ENCODE measurements around the gene AKR1C1. TPM values are rescaled to one million over a fixed set of nuclear protein-coding genes. Genes with fewer than 3 reads are reported as not detected.
"Not testable (repeated sequence)": the region's sequence is repeated elsewhere in the genome, so short reads cannot be mapped to it uniquely, and the experiment has no call there.

AKR1C1 gene
- total and polyA plus RNA-seq, 5 donors, result 51.5 to 176 (median 143) TPM

DNA sequence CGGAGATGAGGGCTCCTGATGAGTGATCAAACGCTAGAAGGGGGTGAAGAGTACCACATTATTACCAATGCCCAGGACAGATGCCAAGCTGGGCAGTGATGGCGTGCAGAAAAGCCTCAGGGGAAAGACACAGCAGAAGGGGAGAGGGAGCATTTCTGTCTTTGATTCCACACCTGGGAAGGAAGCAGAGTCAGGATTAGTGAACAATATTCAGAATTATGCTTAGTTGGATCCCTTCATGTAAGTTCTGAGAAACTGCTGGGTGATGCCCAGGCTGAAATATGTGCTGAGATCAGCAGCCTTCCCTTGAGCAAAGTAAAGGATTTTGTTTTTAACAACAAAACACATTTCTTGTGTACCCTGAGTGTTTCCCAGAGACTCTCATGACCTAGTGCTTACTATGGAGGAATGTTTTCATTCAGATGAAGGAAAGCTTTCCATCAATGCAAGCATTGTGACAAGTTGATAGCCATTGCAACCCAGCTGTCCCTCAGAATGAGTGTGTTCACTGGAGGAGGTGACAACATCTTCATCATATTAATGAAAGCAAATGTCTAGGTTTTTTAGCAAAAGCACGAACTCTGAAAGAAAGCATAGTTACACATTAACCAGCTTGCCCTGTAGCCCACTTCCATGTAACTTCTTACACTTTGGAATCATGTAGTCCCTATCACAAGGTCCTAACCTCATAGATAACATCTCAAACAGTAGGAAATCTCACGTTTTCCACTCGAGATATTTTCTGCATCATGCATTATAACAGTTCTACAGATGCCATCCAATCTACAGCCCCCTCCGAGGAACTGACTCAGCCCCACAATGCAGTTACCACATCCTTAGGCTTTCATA lies 23.8 kb upstream of the AKR1C1 start:
- Histone ChIP-seq H3K9me3 (ENCODE audit: control insufficient read depth, low read length) (no peaks in the 10 kb centered on the region), H3K4me1 (ENCODE audit: control insufficient read depth, insufficient read depth, low read length) (no peaks in the 10 kb centered on the region), H3K4me3 (ENCODE audit: low read length) (no peak overlapping the region), H3K27me3 (ENCODE audit: control insufficient read depth, insufficient read depth) (no peaks in the 10 kb centered on the region), H3K27ac (ENCODE audit: low read length) (no peak overlapping the region)
- 74% methylated on average over 7 of the region's 7 CpGs for WGBS
- no peak for DNase-seq
- intact Hi-C loops (cut with DNase I), result no loop called here
- ATAC-seq, result peak in 1 of 2 donors; percentile 57

DNA sequence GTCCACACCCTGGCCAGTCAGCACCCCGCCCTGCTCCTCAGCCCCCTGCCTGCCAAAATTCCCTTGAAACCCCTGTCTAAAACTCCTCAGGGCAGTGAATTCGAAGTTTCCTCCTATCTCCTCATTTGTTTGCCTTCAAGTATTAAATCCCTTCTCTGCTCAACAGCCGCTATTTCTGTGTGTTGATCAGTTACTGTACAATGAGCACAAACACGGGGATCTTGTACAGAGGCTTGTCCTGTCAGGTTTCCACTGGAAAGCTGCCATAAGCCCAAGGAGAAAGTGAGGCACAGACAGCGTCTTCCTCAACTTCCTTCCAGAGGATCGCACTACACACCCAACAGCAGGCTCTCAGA lies 23.2 kb upstream of the AKR1C1 start:
- H3K4me3 ChIP-seq (ENCODE audit: low read length); H3K27me3 ChIP-seq (ENCODE audit: control insufficient read depth, insufficient read depth); H3K4me1 ChIP-seq (ENCODE audit: control insufficient read depth, insufficient read depth, low read length); H3K27ac ChIP-seq (ENCODE audit: low read length); DNase-seq; H3K9me3 ChIP-seq (ENCODE audit: control insufficient read depth, low read length); ATAC-seq; intact Hi-C loops (cut with DNase I): not testable (repeated sequence)
- 86% methylated on average over 6 of the region's 6 CpGs for WGBS

DNA sequence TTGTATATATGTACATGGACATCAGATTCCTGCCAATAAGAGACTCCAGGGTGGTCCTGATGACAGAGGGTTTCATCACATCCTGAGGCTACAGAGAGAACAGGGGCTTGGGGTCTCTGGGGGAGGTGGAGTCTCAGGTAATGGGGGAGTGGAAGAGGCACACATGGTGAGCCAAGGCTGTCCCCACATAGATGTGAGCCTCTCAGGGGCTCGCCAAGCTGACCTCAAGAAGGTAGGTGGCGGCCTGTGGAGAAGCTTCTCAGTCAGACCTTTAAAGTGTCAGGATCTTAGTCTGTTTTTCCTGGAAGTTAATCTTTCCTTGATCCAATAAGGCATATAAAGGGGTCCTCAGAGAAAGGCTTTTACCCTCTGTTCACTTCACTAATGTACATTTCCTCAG lies 22.3 kb upstream of the AKR1C1 start:
- intact Hi-C loops (cut with DNase I); H3K4me3 ChIP-seq (ENCODE audit: low read length): not testable (repeated sequence)
- WGBS, result 99% methylated on average over 2 of the region's 2 CpGs

DNA sequence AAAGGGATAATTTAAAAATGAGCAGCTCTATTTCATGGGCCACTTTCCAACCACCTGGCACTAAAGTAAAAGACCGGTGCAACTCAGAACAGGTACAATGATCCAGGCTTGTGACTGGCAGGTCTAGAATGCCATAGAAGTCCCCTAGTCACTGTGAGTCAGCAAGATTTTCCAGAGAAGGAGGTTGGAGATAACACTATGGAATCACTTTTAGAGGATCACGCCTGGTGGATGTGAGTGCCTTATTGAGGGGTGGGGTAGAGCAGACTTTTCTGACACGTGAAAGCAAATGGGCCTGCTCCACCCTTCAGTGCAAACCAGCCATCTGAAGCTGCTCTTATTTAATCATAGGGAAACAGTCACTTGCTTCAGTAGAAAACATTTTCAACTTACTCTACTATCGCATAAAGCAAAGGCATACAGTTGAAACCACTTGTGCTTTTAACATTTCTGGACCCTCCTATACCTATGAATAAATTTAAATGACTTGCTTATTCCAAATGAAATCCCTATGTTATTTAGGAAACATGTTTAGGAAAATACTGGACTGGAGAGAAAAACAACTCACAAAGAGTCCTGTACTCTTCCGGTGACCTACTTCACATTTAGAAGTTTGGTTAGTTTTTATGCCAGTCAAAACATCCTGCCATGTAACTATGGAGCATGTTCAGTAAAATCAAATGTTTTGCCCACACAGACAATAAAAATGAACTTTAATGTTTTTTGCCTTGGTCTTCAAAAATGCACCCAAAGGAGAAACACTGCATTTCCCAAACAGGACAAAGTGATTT lies 21.5 kb upstream of the AKR1C1 start:
- Histone ChIP-seq H3K27ac (ENCODE audit: low read length) (peak overlapping the region; percentile 39), H3K4me1 (ENCODE audit: control insufficient read depth, insufficient read depth, low read length) (no peaks in the 10 kb centered on the region), H3K27me3 (ENCODE audit: control insufficient read depth, insufficient read depth) (no peaks in the 10 kb centered on the region), H3K9me3 (ENCODE audit: control insufficient read depth, low read length) (no peaks in the 10 kb centered on the region), H3K4me3 (ENCODE audit: low read length) (no peak overlapping the region)
- ATAC-seq (peak; percentile 45 to 75), DNase-seq (no peak)
- WGBS, result 67% methylated on average over 5 of the region's 5 CpGs
- intact Hi-C loops (cut with DNase I), result no loop called here

More for the DNA sequence above, 22.3 kb upstream of the AKR1C1 start:
- H3K27ac ChIP-seq (ENCODE audit: low read length); DNase-seq; ATAC-seq; H3K4me1 ChIP-seq (ENCODE audit: control insufficient read depth, insufficient read depth, low read length); H3K9me3 ChIP-seq (ENCODE audit: control insufficient read depth, low read length); H3K27me3 ChIP-seq (ENCODE audit: control insufficient read depth, insufficient read depth): not testable (repeated sequence)

- intact Hi-C loops (cut with DNase I); H3K4me1 ChIP-seq (ENCODE audit: control insufficient read depth, insufficient read depth, low read length); H3K4me3 ChIP-seq (ENCODE audit: low read length); H3K27me3 ChIP-seq (ENCODE audit: control insufficient read depth, insufficient read depth); H3K9me3 ChIP-seq (ENCODE audit: control insufficient read depth, low read length): not testable (repeated sequence)
- ATAC-seq (peak; percentile 74 to 79), DNase-seq (peak; percentile 40 to 76 (median 58))
- H3K27ac ChIP-seq (ENCODE audit: low read length), result peak overlapping the region; percentile 69
- WGBS, result 55% methylated on average over 2 of the region's 2 CpGs
Measured at GRCh38 chr10:4942931-4943330, 20.3 kb upstream of the AKR1C1 start.

- peak overlapping the region; percentile 69 for H3K27ac ChIP-seq (ENCODE audit: low read length)
- H3K27me3 ChIP-seq (ENCODE audit: control insufficient read depth, insufficient read depth); DNase-seq; H3K9me3 ChIP-seq (ENCODE audit: control insufficient read depth, low read length); intact Hi-C loops (cut with DNase I); H3K4me1 ChIP-seq (ENCODE audit: control insufficient read depth, insufficient read depth, low read length); H3K4me3 ChIP-seq (ENCODE audit: low read length); ATAC-seq: not testable (repeated sequence)
Measured at GRCh38 chr10:4943416-4943815, 19.8 kb upstream of the AKR1C1 start.

GRCh38 chr10:4943821-4944220 lies 19.4 kb upstream of the AKR1C1 start:
- ATAC-seq, result no peak
- intact Hi-C loops (cut with DNase I), result no loop called here
- H3K4me1 ChIP-seq (ENCODE audit: control insufficient read depth, insufficient read depth, low read length), result no peaks in the 10 kb centered on the region

GRCh38 chr10:4944841-4945240 lies 18.4 kb upstream of the AKR1C1 start:
- Histone ChIP-seq H3K4me3 (ENCODE audit: low read length) (no peak overlapping the region), H3K9me3 (ENCODE audit: control insufficient read depth, low read length) (no peaks in the 10 kb centered on the region), H3K27me3 (ENCODE audit: control insufficient read depth, insufficient read depth) (no peaks in the 10 kb centered on the region), H3K4me1 (ENCODE audit: control insufficient read depth, insufficient read depth, low read length) (no peaks in the 10 kb centered on the region), H3K27ac (ENCODE audit: low read length) (peak overlapping the region; percentile 4)
- no peak for ATAC-seq
- WGBS, result 100% methylated on average over 1 of the region's 1 CpG
- DNase-seq, result no peak
- intact Hi-C loops (cut with DNase I), result loop anchor here in 1 of 4 donors (5.0 kb wide), 1 partner anchor 93 kb away; no protein-coding TSS in a partner anchor

More at GRCh38 chr10:4943821-4944220, 19.4 kb upstream of the AKR1C1 start:
- Histone ChIP-seq H3K27me3 (ENCODE audit: control insufficient read depth, insufficient read depth) (no peaks in the 10 kb centered on the region), H3K27ac (ENCODE audit: low read length) (no peak overlapping the region), H3K4me3 (ENCODE audit: low read length) (no peak overlapping the region), H3K9me3 (ENCODE audit: control insufficient read depth, low read length) (no peaks in the 10 kb centered on the region)
- WGBS, result 67% methylated on average over 2 of the region's 2 CpGs
- DNase-seq, result no peak

DNA sequence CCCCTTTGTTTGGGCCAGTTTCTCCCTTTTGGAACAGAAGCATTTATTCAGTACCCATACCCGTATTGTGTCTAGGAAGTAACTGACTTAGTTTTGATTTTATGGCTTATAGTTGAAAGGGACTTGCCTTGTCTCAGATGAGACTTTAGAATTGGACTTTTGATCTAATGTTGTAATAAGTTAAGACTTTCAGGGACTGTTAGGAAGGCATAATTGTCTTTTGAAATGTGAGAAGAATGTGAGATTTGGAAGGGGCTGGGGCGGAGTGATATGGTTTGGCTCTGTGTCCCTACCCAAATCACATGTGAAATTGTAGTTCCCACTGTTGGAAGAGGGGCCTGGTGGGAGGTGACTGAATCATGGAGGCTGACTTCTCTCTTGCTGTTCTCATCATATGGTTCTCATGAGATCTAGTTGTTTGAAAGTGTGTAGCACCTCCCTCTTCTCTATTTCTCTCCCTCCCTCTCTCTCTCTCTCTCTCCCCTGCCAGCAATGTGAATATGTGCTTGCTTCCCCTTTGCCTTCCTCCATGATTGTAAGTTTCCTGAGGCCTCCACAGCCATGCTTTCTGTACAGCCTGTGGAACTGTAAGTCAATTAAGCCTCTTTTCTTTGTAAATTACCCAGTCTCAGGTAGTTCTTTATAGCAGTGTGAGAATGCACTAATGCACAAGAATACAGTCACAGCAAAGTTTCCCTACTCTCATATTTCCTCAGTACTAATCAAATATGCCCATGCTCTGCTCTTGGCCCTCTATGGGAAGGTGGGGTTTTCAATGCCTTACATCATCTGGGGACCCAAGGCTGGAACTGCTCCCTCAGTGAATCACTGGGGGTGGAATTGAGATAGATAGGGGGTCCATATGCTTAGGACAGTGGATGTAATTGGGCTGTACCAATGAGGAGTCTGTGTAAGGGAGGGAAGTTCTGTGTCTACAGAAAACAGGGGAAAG lies 17.2 kb upstream of the AKR1C1 start:
- WGBS, result 94% methylated on average over 2 of the region's 2 CpGs
- H3K9me3 ChIP-seq (ENCODE audit: control insufficient read depth, low read length), result no peaks in the 10 kb centered on the region
- no peak overlapping the region for H3K4me3 ChIP-seq (ENCODE audit: low read length)
- H3K4me1 ChIP-seq (ENCODE audit: control insufficient read depth, insufficient read depth, low read length), result no peaks in the 10 kb centered on the region
- ATAC-seq (no peak), DNase-seq (no peak)
- no peaks in the 10 kb centered on the region for H3K27me3 ChIP-seq (ENCODE audit: control insufficient read depth, insufficient read depth)
- intact Hi-C loops (cut with DNase I), result loop anchor here in 1 of 4 donors (5.0 kb wide), 1 partner anchor 94 kb away; no protein-coding TSS in a partner anchor
- no peak overlapping the region for H3K27ac ChIP-seq (ENCODE audit: low read length)

DNA sequence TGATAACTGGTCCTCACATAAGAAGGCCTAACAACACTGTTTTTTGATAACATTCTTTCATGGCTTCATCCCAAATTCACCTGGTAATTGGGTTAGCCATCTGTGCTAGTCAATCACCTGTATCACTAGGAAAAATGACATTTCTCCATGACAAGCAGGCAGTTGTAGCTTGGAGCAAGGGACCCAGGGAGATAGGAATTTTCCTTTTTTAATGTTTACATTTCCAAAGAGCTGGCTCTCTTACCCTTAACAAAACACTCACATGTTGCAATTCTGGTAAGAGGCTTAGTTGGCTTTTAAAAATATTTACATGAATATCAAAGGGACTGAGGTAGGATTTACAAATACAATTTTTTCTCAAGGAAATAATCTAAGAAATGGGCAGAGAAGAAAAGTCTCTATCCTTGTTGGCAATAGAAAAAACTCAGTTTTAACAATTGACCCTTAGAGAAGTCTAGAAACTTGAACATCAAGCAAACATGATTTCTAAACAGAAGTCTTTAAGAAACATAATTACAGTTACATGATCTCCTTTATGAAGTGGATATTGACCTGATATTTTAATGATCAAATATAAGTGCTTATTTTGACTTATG lies 16.1 kb upstream of the AKR1C1 start:
- Histone ChIP-seq H3K4me1 (ENCODE audit: control insufficient read depth, insufficient read depth, low read length) (no peaks in the 10 kb centered on the region), H3K27me3 (ENCODE audit: control insufficient read depth, insufficient read depth) (no peaks in the 10 kb centered on the region), H3K4me3 (ENCODE audit: low read length) (no peak overlapping the region), H3K27ac (ENCODE audit: low read length) (peak overlapping the region; percentile 35), H3K9me3 (ENCODE audit: control insufficient read depth, low read length) (no peaks in the 10 kb centered on the region)
- ATAC-seq, result peak; percentile 28 to 37
- no peak for DNase-seq
- intact Hi-C loops (cut with DNase I), result loop anchor here in 1 of 4 donors (5.0 kb wide), 1 partner anchor 95 kb away; no protein-coding TSS in a partner anchor
